Osteoblast (primary cell): ENCODE results near the gene PTGES. TPM values are rescaled to one million over a fixed set of nuclear protein-coding genes. Genes with fewer than 3 reads are reported as not detected.
"Not testable (repeated sequence)": the region's sequence is repeated elsewhere in the genome, so short reads cannot be mapped to it uniquely, and the experiment has no call there.

Experiments
- DNase-seq: peaks from one replicate; pipeline ENCODE4 v3.0.0; 2011; ENCODE audit warnings: low spot score, mixed read lengths; ENCODE audit not compliant: insufficient read length; ENCODE audit errors: missing footprints
- H2AFZ ChIP-seq: 2 replicates; pipeline ENCODE4 v1.6.0; 2011; ENCODE audit warnings: mild to moderate bottlenecking, low read length
- H3K27ac ChIP-seq: 2 replicates; pipeline ENCODE4 v1.5.1; 2011; ENCODE audit warnings: mild to moderate bottlenecking, low read depth, low read length, moderate library complexity
- H3K27me3 ChIP-seq: 2 replicates; pipeline ENCODE4 v1.6.0; 2012; ENCODE audit warnings: mild to moderate bottlenecking, control low read depth, inconsistent platforms, low read length, moderate library complexity; ENCODE audit not compliant: insufficient read depth
- H3K36me3 ChIP-seq: 2 replicates; pipeline ENCODE4 v1.5.1; 2011; ENCODE audit warnings: mild to moderate bottlenecking, low read length, control low read depth, moderate library complexity; ENCODE audit not compliant: insufficient read depth
- H3K4me1 ChIP-seq: 2 replicates; pipeline ENCODE4 v1.5.1; 2011; ENCODE audit warnings: mild to moderate bottlenecking, low read length, control low read depth, moderate library complexity; ENCODE audit not compliant: insufficient read depth
- H3K4me2 ChIP-seq: 2 replicates; pipeline ENCODE4 v1.6.0; 2011; ENCODE audit warnings: mild to moderate bottlenecking, low read length; ENCODE audit not compliant: insufficient read depth
- H3K4me3 ChIP-seq: fragments of 200-600 bp; sonication (generic); 3 replicates; pipeline ENCODE4 v1.5.1; 2012; ENCODE audit warnings: mild to moderate bottlenecking, low read length, inconsistent platforms; ENCODE audit not compliant: insufficient read depth
- H3K79me2 ChIP-seq: 2 replicates; pipeline ENCODE4 v1.6.0; 2012; ENCODE audit warnings: mild to moderate bottlenecking, low read length, control low read depth, inconsistent platforms; ENCODE audit not compliant: insufficient read depth
- H3K9me3 ChIP-seq: 2 replicates; pipeline ENCODE4 v1.5.1; 2011; ENCODE audit warnings: low read depth, low read length, control low read depth
- H4K20me1 ChIP-seq: 2 replicates; pipeline ENCODE4 v1.6.0; 2012; ENCODE audit warnings: mild to moderate bottlenecking, low read length, control low read depth; ENCODE audit not compliant: insufficient read depth
- total RNA-seq: library from RNA; depleted of rRNA; stranded (reverse); fragments of >200 nt; gene quantifications from 2 replicates; pipeline ENCODE4 v1.2.3, GENCODE V29; 2012
- TF ChIP-seq, protein P1 (sequence below): IDR thresholded peaks from 2 replicates; pipeline ENCODE4 v1.5.1; 2011; ENCODE audit warnings: mild to moderate bottlenecking, low read depth, low read length, moderate library complexity; ENCODE audit errors: extremely low read depth

The PTGES gene
- total RNA-seq, 1 donor, result 70.9 TPM

DNA sequence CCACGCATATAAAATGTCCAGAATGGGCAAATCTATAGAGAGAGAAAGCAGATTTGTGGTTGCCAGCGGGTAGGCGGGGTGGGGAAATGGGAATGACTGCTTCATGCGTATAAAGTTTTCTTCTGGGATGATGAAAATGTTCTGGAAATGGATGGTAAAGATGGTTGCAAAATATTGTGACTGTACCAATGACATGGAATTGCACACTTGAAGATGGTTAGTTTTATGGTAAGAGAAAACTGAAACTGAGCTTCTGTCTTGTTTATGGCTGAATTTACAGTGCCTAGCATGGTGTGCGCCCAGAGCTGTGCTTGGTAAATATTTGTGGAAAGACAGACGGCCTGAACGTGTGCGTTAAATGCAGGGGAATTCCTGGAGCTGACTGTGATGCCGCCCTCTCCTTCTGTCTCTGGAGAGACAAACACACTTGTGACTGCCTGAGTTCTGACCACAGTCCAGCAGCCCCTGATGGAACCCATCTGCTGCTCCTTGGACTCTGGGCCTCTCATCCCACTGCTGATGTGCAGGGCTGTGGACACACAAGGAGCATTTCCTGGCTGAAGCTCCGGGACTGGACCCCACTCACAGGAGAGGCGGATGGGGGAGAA is 8.6 kb upstream of the PTGES start:
- H3K4me2 ChIP-seq, result peak overlapping the region; percentile 62
- peak overlapping the region; percentile 96 for H3K27ac ChIP-seq
- H4K20me1 ChIP-seq, result no peaks in the 10 kb centered on the region
- peak overlapping the region; percentile 45 for H2AFZ ChIP-seq
- H3K4me1 ChIP-seq, result peaks cover 30% of the 10 kb centered on the region
- no peaks in the 10 kb centered on the region for H3K79me2 ChIP-seq
- TF ChIP-seq, protein P1, sequence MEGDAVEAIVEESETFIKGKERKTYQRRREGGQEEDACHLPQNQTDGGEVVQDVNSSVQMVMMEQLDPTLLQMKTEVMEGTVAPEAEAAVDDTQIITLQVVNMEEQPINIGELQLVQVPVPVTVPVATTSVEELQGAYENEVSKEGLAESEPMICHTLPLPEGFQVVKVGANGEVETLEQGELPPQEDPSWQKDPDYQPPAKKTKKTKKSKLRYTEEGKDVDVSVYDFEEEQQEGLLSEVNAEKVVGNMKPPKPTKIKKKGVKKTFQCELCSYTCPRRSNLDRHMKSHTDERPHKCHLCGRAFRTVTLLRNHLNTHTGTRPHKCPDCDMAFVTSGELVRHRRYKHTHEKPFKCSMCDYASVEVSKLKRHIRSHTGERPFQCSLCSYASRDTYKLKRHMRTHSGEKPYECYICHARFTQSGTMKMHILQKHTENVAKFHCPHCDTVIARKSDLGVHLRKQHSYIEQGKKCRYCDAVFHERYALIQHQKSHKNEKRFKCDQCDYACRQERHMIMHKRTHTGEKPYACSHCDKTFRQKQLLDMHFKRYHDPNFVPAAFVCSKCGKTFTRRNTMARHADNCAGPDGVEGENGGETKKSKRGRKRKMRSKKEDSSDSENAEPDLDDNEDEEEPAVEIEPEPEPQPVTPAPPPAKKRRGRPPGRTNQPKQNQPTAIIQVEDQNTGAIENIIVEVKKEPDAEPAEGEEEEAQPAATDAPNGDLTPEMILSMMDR, result no peak
- peak; percentile 81 for DNase-seq
- no peaks in the 10 kb centered on the region for H3K9me3 ChIP-seq
- H3K4me3 ChIP-seq, result peak overlapping the region; percentile 36
- no peaks in the 10 kb centered on the region for H3K36me3 ChIP-seq
- no peaks in the 10 kb centered on the region for H3K27me3 ChIP-seq

DNA sequence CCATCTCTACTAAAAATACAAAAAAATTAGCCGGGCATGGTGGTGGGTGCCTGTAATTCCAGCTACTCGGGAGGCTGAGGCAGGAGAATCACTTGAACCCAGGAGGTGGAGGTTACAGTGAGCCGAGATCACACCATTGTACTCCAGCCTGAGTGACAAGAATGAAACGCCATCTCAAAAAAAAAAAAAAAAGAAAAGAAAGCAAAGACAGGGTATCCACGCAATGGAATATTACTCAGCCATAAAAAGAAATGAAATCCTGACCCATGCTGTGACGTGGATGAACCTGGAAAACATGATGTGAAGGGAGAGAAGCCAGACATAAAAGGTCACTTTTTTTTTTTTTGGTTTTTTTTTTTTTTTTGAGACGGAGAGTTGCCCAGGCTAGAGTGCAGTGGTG is 7.9 kb upstream of the PTGES start:
- Histone ChIP-seq H3K4me1 (peaks cover 30% of the 10 kb centered on the region), H3K27ac (peak overlapping the region; percentile 96), H3K4me2 (peak overlapping the region; percentile 62)
- not testable (repeated sequence) for H2AFZ ChIP-seq, H3K36me3 ChIP-seq, H3K4me3 ChIP-seq, H3K27me3 ChIP-seq, H3K9me3 ChIP-seq, DNase-seq, H3K79me2 ChIP-seq, H4K20me1 ChIP-seq

DNA sequence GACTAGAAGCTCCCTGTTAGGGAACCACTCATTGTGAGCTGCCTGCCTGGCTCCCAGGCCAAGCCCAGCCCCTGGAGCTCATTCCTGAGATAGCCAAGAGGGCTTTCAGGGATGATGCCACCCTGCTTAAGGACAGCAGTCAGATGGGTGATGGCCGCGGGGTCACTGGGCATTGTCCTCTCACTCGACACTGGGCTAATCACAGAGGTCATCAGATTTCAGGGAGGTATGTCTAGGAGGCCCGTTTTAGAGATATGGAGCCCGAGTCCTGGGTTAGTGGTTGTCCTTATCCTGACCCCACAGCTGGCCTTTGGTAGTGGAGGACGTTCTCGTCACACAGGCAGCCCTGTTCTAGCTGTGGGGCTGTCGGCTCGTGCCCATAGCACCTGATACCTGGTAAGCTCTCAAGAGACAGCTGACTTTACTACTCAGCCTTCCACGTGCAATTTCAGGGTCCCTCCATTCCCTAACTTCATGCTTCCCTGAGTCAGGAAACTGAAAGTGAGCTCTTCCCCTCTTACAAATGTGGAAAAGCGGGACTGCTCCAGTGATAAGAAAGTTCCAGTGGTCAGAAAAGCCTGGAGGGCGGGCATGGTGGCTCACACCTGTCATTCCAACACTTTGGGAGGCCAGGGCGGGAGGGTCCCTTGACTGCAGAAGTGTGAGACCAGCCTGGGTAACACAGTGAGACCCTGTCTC is 7.1 kb upstream of the PTGES start:
- TF ChIP-seq, protein P1, result no peak
- H3K27ac ChIP-seq, result no peak overlapping the region
- peaks cover 30% of the 10 kb centered on the region for H3K4me1 ChIP-seq
- DNase-seq, result peak; percentile 45
- H3K9me3 ChIP-seq, result no peaks in the 10 kb centered on the region
- no peaks in the 10 kb centered on the region for H3K27me3 ChIP-seq
- H4K20me1 ChIP-seq, result no peaks in the 10 kb centered on the region
- no peak overlapping the region for H2AFZ ChIP-seq
- H3K4me2 ChIP-seq, result no peak overlapping the region
- H3K36me3 ChIP-seq, result no peaks in the 10 kb centered on the region
- H3K4me3 ChIP-seq, result no peak overlapping the region
- H3K79me2 ChIP-seq, result no peaks in the 10 kb centered on the region

DNA sequence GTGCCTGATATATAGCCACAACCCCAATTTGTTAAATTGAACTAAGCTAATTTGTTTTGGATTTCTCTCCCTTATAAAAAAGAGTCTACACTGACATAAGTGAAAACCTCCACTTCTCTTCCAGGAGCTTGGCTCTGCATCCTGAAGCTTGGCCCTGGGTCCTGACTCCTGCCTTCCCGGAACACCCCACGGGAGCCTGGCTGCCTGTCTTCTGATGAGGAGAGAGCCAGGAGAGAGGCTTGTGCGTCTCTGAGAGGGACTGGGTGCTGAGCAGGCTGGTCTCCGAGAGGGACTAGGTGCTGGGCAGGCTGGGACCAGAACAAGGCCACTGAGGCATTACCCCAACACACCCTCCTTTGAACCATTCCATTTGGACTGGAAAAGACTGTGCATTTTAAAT is 6.5 kb upstream of the PTGES start:
- no peak overlapping the region for H2AFZ ChIP-seq
- DNase-seq, result peak; percentile 55
- TF ChIP-seq, protein P1, result no peak
- H3K27me3 ChIP-seq, result no peaks in the 10 kb centered on the region
- H3K4me1 ChIP-seq, result peaks cover 30% of the 10 kb centered on the region
- no peaks in the 10 kb centered on the region for H4K20me1 ChIP-seq
- H3K9me3 ChIP-seq, result no peaks in the 10 kb centered on the region
- no peaks in the 10 kb centered on the region for H3K36me3 ChIP-seq
- H3K4me2 ChIP-seq, result no peak overlapping the region
- H3K27ac ChIP-seq, result no peak overlapping the region
- H3K4me3 ChIP-seq, result no peak overlapping the region
- no peaks in the 10 kb centered on the region for H3K79me2 ChIP-seq
